Sciatic nerve (tissue), 2 donors: ENCODE data around the gene CAV2. TPM values are rescaled to one million over a fixed set of nuclear protein-coding genes. Genes with fewer than 3 reads are reported as not detected.

Experiments used
- ATAC-seq: fragments of 200-7000 bp; cut with Tn5 transposase; one replicate; pipeline ENCODE4 v1.9.1; 2020; ENCODE audit warnings: mild to moderate bottlenecking, moderate library complexity
- DNase-seq: peaks from one replicate; pipeline ENCODE4 v3.0.0-alpha.2; 2020; ENCODE audit warnings: low spot score
- intact Hi-C: fragments of 100-400 bp; cut with DNase I; formaldehyde crosslinking; loops from one replicate; pipeline ENCODE4 v1.14.2; 2022
- total RNA-seq: library from RNA; stranded (reverse); fragmentation: NEBNext Ultra II Directional; extraction: Animal tissue kit (Norgen Biotek cat#: 25700); gene quantifications from one replicate; pipeline ENCODE4 v1.2.1, GENCODE V29; 2021
- donor health status: DM: no; HTN: no; CAD: no.
- donor health status: DM: no; HTN: no; CAD: no.

CAV2 gene
- total RNA-seq, 1 donor from 2014 or later = 139 TPM

DNA sequence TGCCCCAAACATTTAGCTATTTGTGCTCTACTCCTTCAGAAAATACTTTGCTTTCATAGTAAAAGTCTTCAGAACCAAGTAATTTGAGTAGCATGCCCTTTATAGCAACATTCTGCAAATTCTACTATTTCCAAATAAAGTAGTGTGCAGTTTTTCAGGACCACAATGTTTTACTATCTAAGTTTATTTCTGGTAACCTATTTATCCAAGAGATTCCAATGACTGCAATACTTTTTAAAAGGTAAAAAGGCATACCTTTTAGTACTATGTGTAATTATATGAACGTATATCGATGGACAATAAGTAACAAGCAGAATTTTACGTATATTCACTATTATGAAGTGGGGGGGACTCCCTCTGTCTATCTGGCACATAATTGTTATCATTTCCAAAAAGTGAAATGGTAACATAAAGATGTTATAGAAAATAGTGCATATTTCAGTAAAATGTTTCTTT, 6.9 kb upstream of the CAV2 start:
- intact Hi-C loops = no loop called here
- DNase-seq (no peak), ATAC-seq (no peak)

DNA sequence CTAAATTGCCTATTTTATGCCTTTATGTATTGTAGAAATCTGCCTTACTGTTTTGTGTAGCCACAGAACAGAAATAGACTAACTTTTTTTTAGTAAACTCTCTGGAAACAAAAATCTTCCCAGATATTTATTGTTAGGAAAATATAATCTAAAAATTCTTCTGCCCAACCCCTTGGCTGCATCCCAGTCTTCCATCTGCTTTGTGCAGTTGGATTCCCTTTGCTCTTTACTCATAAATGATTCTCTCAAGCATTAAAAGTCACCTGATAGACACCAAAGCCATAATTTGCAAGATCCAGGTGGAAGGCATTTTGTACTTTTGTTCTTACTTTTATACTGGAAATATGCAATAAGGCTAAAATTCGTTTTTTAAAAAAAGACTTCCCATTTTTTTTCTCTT, 6.1 kb upstream of the CAV2 start:
- DNase-seq (no peak), ATAC-seq (no peak)
- intact Hi-C loops = no loop called here

DNA sequence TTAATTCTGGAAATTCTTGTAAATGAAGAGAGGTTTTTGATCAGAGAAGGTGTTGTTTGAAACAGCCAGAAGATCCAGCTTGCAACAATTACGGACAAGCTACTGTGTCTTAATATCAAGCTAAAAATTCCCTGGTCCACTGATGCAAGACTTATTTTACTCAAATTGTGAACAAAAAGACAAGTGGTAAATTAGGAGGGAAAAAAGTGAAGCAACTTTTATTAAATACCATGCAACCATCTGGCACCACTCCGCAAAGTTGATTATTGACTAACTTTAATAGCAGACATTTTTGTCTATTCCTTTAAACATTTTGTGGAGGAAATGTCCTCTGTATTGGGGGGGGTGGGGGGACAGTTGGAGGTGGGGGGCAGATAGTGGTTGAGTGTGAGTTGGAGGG, 5.1 kb upstream of the CAV2 start:
- DNase-seq (no peak), ATAC-seq (no peak)

DNA sequence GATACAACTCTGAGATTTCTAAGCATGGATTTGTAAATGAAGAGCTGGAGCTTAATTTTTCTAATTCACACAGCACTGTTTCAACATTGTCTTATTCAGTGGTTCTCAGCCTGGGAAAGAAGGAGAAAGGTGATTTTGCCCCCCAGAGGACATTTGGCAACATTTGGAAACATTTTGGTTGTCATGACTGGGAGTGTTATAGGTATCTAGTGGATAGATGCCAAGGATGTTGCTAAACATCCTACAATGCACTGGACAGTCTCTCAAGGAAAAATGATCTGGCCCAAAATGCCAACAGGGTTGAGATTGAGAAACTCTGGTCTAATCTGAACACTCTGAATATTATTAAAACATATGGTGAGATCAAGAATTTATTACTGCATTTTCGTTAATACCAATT, 3.8 kb upstream of the CAV2 start:
- intact Hi-C loops = no loop called here
- ATAC-seq (no peak), DNase-seq (no peak)

More for the DNA sequence above, 5.1 kb upstream of the CAV2 start:
- intact Hi-C loops = no loop called here

DNA sequence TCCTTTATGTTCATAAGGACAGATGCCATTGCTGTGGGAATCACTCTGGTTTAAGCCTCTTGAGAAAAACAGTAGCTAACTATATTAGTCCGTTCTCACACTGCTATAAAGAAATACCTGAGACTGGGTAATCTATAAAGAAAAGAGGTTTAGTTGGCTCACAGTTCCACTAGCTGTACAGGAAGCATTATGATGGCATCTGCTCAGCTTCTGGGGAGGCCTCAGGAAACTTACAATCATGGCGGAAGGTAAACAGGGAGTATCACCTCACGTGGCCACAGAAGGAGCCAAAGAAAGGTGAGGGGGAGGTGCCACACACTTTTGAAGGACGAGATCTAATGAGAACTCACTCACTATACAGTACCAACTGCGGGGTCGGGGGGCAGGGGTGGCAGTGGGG, 2.9 kb upstream of the CAV2 start:
- ATAC-seq = no peak
- intact Hi-C loops = no loop called here
- no peak for DNase-seq

DNA sequence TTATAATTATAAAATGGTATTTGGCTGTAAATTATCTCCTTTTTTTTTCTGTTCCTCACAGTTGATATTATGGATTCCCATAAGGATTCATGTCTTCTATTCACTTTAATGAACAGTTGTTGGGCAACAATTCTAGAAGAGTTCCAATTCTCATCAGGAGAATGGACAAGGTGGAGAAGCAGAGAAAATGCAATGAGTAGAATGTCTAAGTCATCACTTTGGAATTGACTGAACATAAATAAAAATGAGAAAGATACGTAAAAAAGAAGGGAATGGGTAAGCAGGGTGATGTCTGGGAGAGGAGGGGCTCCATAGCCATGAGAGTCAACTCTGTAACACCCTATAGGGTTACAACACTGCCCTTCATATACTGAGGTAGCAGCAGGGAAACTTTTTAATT, 1.8 kb upstream of the CAV2 start:
- DNase-seq = no peak
- intact Hi-C loops = no loop called here
- ATAC-seq = no peak

DNA sequence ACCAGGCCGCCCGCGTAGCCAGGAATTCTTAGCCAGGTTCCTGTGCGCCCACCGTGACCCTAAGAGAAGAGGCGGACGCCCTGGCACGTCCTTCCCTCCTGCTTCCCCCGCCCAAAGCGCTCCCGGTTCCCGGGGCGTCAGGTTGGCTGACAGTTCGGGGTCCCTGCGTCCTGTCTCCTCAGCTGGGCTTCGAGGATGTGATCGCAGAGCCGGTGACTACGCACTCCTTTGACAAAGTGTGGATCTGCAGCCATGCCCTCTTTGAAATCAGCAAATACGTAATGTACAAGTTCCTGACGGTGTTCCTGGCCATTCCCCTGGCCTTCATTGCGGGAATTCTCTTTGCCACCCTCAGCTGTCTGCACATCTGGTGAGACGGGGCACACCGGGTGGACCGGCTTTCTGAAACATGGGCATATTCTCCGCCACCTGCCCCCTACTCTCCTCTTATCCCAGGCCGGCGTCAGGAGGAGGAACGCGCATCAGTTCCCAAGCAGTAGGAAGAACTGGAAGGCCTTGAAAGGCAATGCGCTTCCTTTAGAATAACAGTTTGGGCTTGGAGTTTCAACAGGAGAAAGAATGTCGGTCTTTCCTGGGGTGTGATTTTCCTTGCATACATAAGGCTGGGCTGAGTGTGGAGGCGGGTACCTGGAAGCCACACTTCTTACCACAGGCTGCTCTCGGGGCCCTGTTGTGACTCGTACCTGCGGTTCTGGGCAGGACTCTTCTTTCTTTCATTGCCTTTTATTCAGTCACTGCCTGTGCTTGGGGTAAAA, 728 bp downstream of the CAV2 start:
- DNase-seq (peak; percentile 68), ATAC-seq (peak; percentile 56)
- intact Hi-C loops = no loop called here

DNA sequence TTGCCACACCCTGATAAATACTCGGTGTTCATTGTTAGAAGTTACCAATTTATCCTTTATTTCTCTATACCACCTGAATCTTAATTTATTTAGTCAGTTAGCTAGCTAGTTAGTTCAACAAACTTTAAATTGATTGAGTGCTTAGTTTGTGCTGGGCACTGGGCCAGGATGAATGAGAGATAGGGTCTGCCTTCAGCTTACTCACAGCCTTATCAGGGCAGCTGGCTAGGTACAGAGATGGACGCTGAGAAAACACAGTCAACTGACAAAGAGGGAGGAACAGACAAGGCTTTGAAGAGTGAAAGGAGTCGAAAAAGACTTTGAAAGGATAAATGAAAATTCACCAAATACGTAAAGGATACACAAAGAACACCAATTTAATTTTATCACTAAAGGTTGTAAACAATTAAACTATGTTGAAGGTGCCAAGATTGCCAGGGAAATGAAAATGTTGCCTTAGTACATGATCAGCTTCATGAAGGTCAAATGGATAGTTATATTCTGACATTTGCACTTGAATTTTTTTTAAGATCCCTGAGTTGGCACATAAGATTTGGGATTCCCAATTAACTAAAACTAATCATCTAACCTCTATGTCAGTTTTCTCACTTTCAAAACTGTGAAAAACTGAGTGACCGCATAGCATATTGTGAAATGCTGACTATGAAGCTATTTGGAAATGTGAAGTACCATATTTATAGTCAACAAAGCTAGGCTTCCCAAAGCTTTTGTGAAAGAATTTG, 2.1 kb downstream of the CAV2 start:
- ATAC-seq (no peak), DNase-seq (no peak)
- intact Hi-C loops = no loop called here

DNA sequence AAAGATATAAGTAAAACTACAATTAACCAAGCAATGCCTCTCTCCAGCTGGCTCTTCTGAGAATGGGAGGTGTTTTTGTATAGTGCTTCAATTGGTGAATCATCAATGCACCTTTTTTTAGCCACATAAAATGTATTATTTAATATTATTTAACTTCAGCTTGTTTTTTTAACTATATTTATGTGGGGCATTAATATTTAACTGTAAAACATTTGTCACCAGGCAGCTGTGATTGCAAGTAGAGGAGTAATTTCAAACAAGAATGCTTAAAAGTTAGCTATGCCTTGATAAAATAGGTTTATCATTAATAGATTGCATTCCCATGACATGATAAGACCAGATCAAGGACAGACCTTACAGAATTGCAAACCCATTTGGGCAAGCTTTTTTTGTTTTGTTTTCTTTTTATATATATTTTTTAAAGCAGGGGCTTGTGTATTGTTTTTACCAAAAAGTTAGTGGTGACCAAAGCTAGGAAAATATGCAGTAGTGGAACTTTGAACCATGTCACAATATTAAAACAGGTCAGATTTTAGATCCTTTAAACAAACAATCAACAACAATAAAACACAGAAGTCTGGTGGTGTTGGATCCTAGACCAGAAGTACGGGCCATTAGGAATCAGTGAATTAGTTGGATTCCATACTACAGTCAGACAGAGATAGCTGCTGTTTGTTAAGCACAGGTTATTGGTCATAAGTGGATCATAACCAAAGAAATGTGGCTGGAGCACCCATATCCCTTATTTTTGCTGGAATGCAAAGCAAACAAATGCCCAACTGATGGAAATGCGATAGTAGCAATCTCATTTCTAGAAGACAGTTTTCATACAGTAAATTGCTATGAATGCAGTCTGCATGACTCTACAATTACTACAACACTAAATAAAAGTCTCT, 2.9 kb downstream of the CAV2 start:
- no peak for DNase-seq
- no peak for ATAC-seq
- intact Hi-C loops = no loop called here

DNA sequence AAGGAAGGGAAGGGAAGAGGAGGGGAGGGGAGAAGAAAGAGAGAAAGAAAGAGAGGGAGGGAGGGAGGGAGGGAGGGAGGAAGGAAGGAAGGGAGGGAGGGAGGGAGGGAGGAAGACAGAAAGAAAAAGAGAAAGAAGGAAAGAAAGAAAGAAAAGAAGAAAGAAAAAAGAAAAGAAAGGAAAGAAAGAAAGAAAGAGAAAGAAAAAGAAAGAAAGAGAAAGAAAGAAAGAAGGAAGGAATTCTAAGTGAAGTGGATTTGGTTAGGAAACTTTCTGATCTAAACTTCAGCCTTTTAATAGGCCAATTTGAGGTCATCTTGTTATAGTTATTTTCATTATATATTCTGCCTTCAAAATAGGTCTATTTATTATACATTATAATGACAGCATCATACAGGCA, 4.3 kb downstream of the CAV2 start:
- ATAC-seq = no peak
- no peak for DNase-seq
- intact Hi-C loops = no loop called here

DNA sequence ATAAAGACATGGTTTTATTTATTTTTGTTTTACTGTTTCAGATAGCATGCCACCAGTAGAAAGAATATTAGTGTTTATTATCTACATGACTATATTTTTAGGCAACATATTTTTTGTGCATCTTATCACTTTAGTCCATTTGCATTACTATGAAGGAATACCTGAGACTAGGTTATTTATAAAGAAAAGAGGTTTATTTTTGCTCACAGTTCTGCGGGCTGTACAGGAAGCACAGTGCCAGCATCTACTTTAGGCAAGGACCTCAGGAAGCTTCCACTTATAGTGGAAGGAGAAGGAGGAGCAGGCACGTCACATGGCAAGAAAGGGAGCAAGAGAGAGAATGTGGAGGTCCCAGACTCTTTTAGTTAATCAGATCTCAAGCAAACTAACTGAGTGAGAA, 5.7 kb downstream of the CAV2 start:
- no peak for DNase-seq
- ATAC-seq = no peak
- intact Hi-C loops = no loop called here

DNA sequence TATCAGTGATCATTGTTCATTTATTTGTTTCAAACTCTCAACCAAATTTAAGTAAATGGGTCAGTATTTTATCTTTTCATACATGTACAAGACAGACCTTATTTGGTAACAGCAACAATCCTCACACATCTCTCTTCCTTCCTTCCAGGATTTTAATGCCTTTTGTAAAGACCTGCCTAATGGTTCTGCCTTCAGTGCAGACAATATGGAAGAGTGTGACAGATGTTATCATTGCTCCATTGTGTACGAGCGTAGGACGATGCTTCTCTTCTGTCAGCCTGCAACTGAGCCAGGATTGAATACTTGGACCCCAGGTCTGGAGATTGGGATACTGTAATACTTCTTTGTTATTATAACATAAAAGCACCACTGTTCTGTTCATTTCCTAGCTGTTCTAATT, 6.3 kb downstream of the CAV2 start:
- DNase-seq (no peak), ATAC-seq (no peak)
- intact Hi-C loops = no loop called here

DNA sequence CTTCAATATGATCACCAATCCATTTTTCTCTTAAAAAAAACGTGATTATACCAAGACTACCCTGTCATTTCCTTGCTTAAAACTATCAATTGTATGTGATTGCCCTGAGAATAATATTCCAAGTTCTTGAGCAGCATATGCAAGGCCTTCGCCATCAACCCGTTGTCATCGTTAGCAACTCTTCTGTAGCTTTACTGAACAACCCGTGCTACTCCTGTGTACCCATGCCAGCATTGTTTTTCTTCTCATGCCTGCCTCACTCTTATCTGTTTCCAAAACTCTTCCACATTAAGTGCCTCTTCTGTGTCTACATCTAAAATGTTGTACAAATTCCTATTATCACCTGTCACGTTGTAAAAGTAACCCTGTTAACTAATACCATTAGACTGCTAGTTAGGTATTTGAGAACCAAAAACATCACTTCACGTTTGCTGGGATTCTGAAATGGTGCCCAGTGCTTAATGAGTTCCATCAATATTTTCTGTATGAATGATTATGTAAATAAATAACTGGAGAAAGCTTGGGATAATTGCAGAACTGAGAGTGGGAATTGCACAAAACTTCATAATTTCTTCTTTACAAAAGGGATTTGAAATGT, 10.5 kb downstream of the CAV2 start:
- DNase-seq (no peak), ATAC-seq (no peak)
- intact Hi-C loops = no loop called here

DNA sequence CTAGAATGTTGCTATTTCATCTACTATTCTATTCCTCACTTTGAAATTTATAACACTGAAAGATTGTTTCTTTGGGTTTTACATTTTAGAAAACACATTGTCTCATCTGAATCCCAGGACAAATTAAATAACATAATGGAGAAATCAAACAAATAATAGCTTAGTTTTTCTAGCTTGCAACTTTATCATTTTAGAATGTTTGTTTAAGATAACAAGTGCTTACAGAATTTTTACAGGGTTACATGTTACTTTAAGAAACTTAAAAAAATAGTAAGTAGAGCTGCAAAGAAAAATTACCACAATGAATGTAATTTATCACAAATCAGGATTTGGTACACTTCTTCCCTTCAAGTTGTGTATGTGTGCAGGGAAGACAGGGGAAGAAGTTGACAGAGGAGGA, 11.3 kb downstream of the CAV2 start:
- intact Hi-C loops = no loop called here
- DNase-seq (no peak), ATAC-seq (no peak)

DNA sequence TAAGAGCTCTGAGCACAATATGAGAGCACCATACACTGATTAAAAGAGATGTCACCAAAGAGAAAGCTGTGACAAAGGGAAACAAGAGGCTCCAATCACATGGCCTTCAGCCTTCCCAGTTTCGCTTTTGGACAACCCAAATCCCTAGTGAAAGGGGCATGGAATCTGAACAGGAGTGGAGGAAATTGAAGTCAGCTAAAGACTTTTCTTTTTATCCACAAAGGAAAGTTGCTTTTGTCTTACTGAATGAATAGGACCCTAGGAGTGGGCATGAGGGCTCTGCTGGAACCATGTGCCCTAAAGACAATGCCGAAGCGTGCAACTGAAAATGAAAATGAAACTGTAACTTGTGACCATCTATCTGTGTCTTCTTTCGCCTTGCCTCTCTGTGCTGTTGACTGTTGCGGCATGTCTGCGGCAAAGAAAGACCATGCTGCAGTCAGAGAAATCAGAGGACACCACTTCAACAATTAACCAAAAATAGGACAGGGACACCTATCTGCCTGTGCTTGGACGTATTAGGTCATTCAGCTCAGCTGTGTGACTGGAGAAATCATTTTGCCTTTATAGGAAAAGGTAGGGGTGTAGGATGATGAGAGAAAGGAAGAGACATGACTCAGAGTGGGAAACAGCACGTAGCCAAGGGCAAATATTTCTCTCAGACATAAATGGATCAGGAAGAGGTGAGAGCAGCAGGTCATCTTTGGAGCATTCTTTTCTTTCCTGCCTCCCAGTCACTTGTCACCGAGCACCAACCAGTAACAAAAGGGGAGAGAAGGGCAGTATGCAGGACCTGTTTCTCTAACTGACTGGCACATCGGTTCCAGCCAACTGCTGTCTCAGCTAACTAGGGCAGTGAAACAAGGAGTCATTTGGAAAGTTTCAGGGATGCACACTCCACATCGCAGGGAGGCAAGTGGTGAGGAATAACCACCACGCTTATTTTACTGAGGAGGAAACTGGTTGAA, 12.3 kb downstream of the CAV2 start:
- intact Hi-C loops = no loop called here
- ATAC-seq (peak; percentile 68), DNase-seq (no peak)

DNA sequence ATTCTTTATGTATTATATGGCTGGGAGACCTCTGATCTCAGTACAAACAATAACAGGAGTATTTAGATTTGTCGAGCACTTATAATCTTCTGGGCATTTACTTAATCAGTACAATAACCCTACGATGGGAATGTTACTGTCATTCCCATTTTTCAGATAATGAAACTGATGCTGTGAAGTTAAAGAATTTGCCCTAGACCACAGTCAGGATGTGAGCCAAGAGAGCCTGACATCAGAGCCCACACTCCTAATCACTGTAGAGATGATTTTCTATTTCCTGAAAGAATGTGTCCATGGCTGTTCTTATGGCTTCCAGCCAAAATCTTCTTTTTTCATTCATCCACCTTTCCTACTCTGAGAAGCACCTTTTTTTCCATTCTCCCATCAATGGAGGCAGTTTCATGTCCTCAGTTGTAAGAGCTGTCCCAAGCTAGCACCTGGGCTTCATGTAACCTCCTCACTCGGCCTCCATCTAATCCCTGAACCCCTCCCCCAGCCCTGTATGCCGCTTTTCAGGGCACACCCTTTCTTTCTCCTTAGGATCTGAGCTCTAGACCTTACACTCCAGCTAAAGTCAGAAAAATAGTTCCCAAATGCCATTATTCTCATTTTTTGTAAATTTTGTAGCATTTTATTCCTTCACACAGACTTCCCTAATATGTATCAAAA, 13.1 kb downstream of the CAV2 start:
- no peak for ATAC-seq
- no peak for DNase-seq
- intact Hi-C loops = no loop called here

DNA sequence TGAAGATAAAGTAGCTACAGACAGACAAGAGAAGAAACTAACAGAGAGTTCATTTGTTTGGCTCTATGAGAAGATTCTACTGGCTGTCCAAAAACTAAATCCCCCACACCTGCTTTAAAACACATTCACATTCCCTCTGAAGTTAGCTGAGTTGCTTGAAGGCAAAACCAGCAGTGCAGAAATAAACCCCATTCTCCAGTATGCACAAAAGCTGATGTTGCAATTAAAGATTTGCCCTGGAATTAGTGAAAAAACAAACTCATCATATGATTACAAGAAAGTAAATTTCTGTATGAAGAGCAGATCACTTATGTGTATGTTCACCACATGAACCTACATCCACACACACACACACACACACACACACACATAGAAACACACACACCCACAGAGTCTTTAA, 16.0 kb downstream of the CAV2 start:
- DNase-seq (no peak), ATAC-seq (no peak)
- intact Hi-C loops = no loop called here

DNA sequence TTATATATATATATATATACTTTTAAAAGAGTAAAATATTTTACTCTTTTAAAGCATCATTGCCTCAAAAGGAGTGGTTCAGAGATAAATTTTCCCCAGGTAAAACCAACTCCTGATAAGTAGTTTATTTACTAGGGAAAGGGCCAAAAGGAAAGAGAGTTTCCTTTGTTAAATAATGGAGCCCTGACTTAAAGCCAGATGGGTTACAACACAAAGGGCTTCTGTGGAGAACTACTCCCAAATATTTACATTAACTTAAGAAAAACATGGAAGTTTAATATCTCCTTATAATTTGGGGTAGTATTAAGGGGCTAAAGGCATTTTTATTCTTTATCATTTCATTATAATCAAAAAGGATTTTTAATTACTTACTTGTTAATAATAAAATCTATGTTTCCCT, 16.8 kb downstream of the CAV2 start:
- no peak for ATAC-seq
- intact Hi-C loops = no loop called here
- no peak for DNase-seq
